ENCODE measurements around the gene MAMSTR.
"Not testable (repeated sequence)": the region's sequence is repeated elsewhere in the genome, so short reads cannot be mapped to it uniquely, and the experiment has no call there.

Gene MAMSTR

DNA sequence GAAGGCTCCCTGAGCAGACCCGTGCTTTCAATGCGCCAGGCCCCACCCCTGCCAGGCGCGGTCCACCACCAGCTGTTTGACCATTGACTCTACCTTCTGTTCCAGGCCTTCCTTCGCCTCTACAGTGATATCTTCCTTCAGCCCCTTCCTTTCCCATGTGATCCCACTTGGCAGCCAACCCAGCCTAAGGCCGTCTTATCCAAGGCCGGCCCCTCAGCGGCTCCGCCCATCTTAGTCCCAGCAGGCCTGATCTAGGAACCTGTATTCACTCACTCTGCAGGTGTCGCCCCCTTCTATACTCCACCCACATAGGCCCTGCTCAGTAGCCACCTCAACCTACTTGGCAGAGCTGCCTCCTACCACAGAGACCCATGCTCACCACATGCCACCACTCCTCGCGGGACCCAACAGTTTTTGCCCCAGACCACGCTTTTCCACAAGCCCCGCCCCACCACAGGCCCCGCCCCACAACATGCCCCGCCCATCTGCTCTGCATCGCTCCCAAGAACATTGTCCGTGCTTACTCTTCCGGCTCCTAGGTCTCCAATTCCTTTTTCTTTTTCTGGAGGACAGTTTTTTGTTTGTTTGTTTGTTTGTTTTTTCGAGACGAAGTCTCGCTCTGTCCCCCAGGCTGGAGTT, 18.0 kb upstream of the MAMSTR start:
- Mint-ChIP-seq H3K4me3 (no peak overlapping the region), H3K27ac (no peak overlapping the region), H3K9me3 (no peaks in the 10 kb centered on the region), H3K36me3 (no peaks in the 10 kb centered on the region), H3K4me1 (peaks cover 11% of the 10 kb centered on the region)
- ATAC-seq (no peak), DNase-seq (ENCODE audit: low spot score in 2 of 2) (no peak)

DNA sequence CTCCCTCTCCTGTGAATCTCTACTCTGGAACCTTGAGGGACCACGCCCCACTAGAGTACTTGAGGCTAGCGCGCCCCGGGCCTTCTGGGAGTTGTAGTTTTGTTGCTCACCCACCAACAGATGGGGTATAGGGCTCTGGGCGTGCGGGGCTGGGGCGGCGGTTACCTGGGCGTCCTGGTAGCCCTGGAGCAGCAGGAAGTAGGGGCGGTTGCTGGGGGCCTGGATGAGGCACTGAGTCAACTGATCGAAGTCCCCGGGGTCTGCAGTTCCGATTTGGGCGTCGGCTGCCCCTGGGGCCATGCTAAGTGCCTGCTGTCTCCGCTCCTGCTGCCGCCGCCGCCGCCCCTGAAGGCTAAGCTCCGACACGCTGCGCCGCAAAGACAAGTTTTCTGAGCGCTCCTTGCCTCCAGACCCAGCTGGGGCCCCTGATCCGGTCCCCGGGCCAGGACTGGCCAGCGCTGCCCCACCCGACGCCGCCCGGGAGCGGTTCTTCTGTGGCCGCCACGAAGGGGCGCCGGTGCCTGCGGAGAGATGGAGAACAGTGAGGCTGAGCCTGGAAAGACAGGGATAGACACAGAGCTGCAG, 15.6 kb upstream of the MAMSTR start:
- peaks cover 11% of the 10 kb centered on the region for H3K4me1 Mint-ChIP-seq
- H3K27ac Mint-ChIP-seq = no peak overlapping the region
- H3K36me3 Mint-ChIP-seq = no peaks in the 10 kb centered on the region
- DNase-seq (ENCODE audit: low spot score in 2 of 2) = no peak
- no peak overlapping the region for H3K4me3 Mint-ChIP-seq
- no peaks in the 10 kb centered on the region for H3K9me3 Mint-ChIP-seq
- ATAC-seq = no peak

- Mint-ChIP-seq H3K36me3 (no peaks in the 10 kb centered on the region), H3K4me3 (no peak overlapping the region), H3K4me1 (peaks cover 6% of the 10 kb centered on the region), H3K27ac (no peak overlapping the region), H3K9me3 (no peaks in the 10 kb centered on the region)
- DNase-seq (ENCODE audit: low spot score in 2 of 2) (no peak), ATAC-seq (no peak)
These were observed 15.1 kb upstream of the MAMSTR start for GRCh38 chr19:48734625-48735024.

- peaks cover 5% of the 10 kb centered on the region for H3K4me1 Mint-ChIP-seq
- ATAC-seq (no peak), DNase-seq (ENCODE audit: low spot score in 2 of 2) (no peak)
- H3K27ac Mint-ChIP-seq = no peak overlapping the region
- no peak overlapping the region for H3K4me3 Mint-ChIP-seq
- H3K36me3 Mint-ChIP-seq = no peaks in the 10 kb centered on the region
- peaks cover 2% of the 10 kb centered on the region for H3K9me3 Mint-ChIP-seq
These were observed 11.9 kb upstream of the MAMSTR start for GRCh38 chr19:48731452-48731851.

DNA sequence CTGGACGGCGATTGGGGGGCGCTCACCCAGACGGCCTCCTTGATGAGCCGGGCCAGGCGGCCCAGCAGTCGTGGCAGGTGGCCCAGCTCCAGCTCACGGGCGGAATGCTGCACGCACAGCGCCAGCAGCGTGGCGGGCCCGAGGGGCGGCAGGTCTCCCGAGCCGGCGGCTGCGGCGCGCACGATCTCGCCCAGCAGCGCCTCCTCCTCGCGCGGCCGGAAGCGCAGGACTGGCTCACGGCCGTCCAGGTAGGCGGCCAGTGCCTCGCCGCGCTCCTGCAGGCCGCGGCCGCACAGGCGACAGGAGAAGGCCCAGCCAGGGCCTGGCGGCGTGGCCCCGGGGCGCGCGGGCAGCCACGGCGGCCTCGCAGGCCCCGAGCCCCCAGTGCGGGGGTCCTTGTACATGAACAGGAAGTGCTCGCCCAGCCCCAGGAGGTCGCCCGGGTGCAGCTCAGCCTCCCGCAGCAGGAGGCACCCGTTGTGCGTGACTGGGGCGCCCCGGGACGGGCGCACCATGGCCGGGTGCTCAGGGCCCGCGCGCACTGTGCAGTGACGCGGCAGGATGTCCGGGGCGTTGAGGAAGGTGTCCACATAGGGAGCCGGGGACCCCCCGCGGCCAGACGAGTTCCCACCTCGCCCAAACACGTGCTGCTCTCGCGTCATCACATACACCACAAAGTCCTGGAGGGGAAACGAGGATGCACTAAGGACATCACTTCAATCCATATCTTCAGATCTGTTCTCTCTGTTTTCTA, 9.6 kb upstream of the MAMSTR start:
- Mint-ChIP-seq H3K9me3 (peaks cover 15% of the 10 kb centered on the region), H3K4me3 (no peak overlapping the region), H3K36me3 (no peaks in the 10 kb centered on the region), H3K4me1 (peaks cover 22% of the 10 kb centered on the region), H3K27ac (no peak overlapping the region)
- ATAC-seq = no peak
- no peak for DNase-seq (ENCODE audit: low spot score in 2 of 2)

- Mint-ChIP-seq H3K9me3 (peaks cover 15% of the 10 kb centered on the region), H3K4me3 (no peak overlapping the region)
- ATAC-seq = peak; percentile 61
These were observed 7.0 kb upstream of the MAMSTR start for GRCh38 chr19:48726556-48726955.

GRCh38 chr19:48724796-48725753, 5.5 kb upstream of the MAMSTR start:
- ATAC-seq (peak; percentile 52), DNase-seq (ENCODE audit: low spot score in 2 of 2) (no peak)
- no peak overlapping the region for H3K4me3 Mint-ChIP-seq
- H3K27ac Mint-ChIP-seq = peak overlapping the region; percentile 89
- peaks cover 33% of the 10 kb centered on the region for H3K4me1 Mint-ChIP-seq
- peaks cover 15% of the 10 kb centered on the region for H3K9me3 Mint-ChIP-seq
- peaks cover 6% of the 10 kb centered on the region for H3K36me3 Mint-ChIP-seq

More at GRCh38 chr19:48726556-48726955, 7.0 kb upstream of the MAMSTR start:
- Mint-ChIP-seq H3K36me3 (no peaks in the 10 kb centered on the region), H3K4me1 (peaks cover 22% of the 10 kb centered on the region), H3K27ac (no peak overlapping the region)
- no peak for DNase-seq (ENCODE audit: low spot score in 2 of 2)

DNA sequence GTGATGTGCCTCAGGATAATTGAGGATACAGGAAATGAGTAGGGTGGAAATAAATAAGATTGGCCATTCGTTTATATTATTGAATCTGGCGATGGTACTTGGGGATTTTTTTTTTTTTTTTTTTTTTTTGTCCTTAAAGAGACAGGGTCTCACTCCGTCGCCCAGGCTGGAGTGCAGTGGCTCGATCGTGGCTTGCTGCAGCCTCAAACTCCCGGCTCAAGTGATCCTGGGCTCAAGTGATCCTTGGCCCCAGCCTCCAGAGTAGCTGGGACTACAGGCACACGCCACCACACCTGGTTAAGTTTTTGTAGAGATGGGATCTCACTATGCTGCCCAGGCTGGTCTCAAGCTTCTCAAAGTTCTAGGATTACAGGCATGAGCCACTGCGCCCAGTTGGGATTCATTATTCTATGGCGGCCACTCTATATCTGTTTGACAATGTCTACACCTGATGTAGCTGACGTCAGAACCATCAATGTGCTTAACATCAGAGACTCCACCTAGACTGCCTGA, 2.7 kb upstream of the MAMSTR start:
- Mint-ChIP-seq H3K36me3 (peaks cover 6% of the 10 kb centered on the region), H3K9me3 (peaks cover 15% of the 10 kb centered on the region), H3K4me3 (no peak overlapping the region), H3K4me1 (peaks cover 33% of the 10 kb centered on the region), H3K27ac (no peak overlapping the region)
- ATAC-seq (no peak), DNase-seq (ENCODE audit: low spot score in 2 of 2) (no peak)

- ATAC-seq (peak; percentile 95), DNase-seq (ENCODE audit: low spot score in 2 of 2) (peak; percentile 80 to 95)
- Mint-ChIP-seq H3K9me3 (peaks cover 10% of the 10 kb centered on the region), H3K27ac (peak overlapping the region; percentile 96), H3K4me1 (peaks cover 24% of the 10 kb centered on the region), H3K36me3 (peaks cover 6% of the 10 kb centered on the region), H3K4me3 (peak overlapping the region; percentile 86)
These were observed 1.2 kb upstream of the MAMSTR start for GRCh38 chr19:48720613-48721296.

- DNase-seq (ENCODE audit: low spot score in 2 of 2) = no peak
- Mint-ChIP-seq H3K9me3 (peaks cover 6% of the 10 kb centered on the region), H3K4me3 (peak overlapping the region; percentile 86), H3K4me1 (peaks cover 21% of the 10 kb centered on the region), H3K27ac (peak overlapping the region; percentile 96), H3K36me3 (peaks cover 6% of the 10 kb centered on the region)
- peak; percentile 2 for ATAC-seq
These were observed 707 bp upstream of the MAMSTR start for GRCh38 chr19:48720251-48720612.

- H3K9me3 Mint-ChIP-seq = no peaks in the 10 kb centered on the region
- no peak for ATAC-seq
- peaks cover 23% of the 10 kb centered on the region for H3K4me1 Mint-ChIP-seq
- peaks cover 6% of the 10 kb centered on the region for H3K36me3 Mint-ChIP-seq
- DNase-seq (ENCODE audit: low spot score in 2 of 2) = no peak
- no peak overlapping the region for H3K4me3 Mint-ChIP-seq
- peak overlapping the region; percentile 50 for H3K27ac Mint-ChIP-seq
These were observed 754 bp downstream of the MAMSTR start for GRCh38 chr19:48718711-48719231.

- peaks cover 29% of the 10 kb centered on the region for H3K4me1 Mint-ChIP-seq
- H3K27ac Mint-ChIP-seq; H3K4me3 Mint-ChIP-seq; DNase-seq (ENCODE audit: low spot score in 2 of 2); H3K9me3 Mint-ChIP-seq; ATAC-seq; H3K36me3 Mint-ChIP-seq: not testable (repeated sequence)
These were observed 1.4 kb downstream of the MAMSTR start for GRCh38 chr19:48718106-48718505.

- H3K4me3 Mint-ChIP-seq = no peak overlapping the region
- DNase-seq (ENCODE audit: low spot score in 2 of 2) = no peak
- H3K27ac Mint-ChIP-seq = no peak overlapping the region
- peaks cover 34% of the 10 kb centered on the region for H3K4me1 Mint-ChIP-seq
- ATAC-seq = no peak
- no peaks in the 10 kb centered on the region for H3K9me3 Mint-ChIP-seq
- peaks cover 6% of the 10 kb centered on the region for H3K36me3 Mint-ChIP-seq
These were observed 2.8 kb downstream of the MAMSTR start for GRCh38 chr19:48716562-48717291.

All from stimulated activated effector memory CD8-positive, alpha-beta T cell treated with anti-CD3 and anti-CD28 coated beads, Interleukin-12 subunit alpha, Interleukin-12 subunit beta, amount 100 ng/mL, for 72 hours (primary cell).